Measurements from ENCODE around the gene SPINT2.

Gene SPINT2

DNA sequence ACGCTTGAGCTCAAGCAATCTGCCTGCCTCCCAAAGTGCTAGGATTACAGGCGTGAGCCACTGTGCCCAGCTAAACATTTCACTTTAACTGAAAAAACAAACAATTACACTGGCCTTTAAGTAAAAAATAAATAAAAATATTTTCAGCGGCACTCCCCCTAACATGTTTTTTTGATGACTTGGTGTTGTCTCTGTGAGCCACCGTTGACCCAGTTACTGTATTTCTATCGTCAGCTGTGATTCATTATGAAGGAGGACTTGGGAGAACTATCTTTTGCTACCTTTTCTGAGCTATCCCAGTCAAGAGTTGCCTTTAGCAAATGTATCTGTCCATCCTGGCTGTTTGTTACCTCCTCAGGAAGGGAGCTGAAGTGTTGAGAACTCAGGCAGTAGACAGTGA is 21.2 kb downstream of the SPINT2 start:
- H3K4me1 Mint-ChIP-seq (ENCODE audit: low read depth) = peaks cover 89% of the 10 kb centered on the region
- no peaks in the 10 kb centered on the region for H3K27me3 Mint-ChIP-seq
- peak overlapping the region; percentile 32 for H3K4me3 Mint-ChIP-seq
- no peaks in the 10 kb centered on the region for H3K9me3 Mint-ChIP-seq
- peak overlapping the region; percentile 89 for H3K27ac Mint-ChIP-seq
- H3K36me3 Mint-ChIP-seq (ENCODE audit: low read depth) = peaks cover 97% of the 10 kb centered on the region
- intact Hi-C loops (cut with micrococcal nuclease) = loop anchor here (2.0 to 5.0 kb wide), 2 partner anchors 35 to 38 kb away; no protein-coding TSS in a partner anchor

DNA sequence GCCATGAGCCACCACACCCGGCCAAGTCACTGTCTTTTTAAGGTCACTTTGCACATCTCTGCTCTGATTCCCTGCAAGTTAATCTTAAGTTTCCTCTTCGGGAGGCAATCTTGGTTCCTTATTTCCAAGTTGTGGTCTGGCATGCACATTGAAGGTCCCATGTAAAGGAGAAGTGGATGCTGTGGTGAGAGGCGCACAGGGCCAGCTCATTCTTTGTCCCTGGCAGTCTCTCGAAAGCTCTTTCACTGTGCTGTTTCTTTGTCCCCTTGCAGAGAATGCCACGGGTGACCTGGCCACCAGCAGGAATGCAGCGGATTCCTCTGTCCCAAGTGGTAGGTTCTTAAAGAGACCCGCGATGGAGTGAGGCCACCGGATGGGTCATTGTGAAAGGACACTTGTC is 23.2 kb downstream of the SPINT2 start:
- H3K9me3 Mint-ChIP-seq = no peaks in the 10 kb centered on the region
- no peaks in the 10 kb centered on the region for H3K27me3 Mint-ChIP-seq
- peaks cover 97% of the 10 kb centered on the region for H3K36me3 Mint-ChIP-seq (ENCODE audit: low read depth)
- intact Hi-C loops (cut with micrococcal nuclease) = loop anchor here (5.0 kb wide), 1 partner anchor 40 kb away; no protein-coding TSS in a partner anchor
- H3K4me1 Mint-ChIP-seq (ENCODE audit: low read depth) = peaks cover 85% of the 10 kb centered on the region
- H3K27ac Mint-ChIP-seq = peak overlapping the region; percentile 89
- H3K4me3 Mint-ChIP-seq = peak overlapping the region; percentile 78

DNA sequence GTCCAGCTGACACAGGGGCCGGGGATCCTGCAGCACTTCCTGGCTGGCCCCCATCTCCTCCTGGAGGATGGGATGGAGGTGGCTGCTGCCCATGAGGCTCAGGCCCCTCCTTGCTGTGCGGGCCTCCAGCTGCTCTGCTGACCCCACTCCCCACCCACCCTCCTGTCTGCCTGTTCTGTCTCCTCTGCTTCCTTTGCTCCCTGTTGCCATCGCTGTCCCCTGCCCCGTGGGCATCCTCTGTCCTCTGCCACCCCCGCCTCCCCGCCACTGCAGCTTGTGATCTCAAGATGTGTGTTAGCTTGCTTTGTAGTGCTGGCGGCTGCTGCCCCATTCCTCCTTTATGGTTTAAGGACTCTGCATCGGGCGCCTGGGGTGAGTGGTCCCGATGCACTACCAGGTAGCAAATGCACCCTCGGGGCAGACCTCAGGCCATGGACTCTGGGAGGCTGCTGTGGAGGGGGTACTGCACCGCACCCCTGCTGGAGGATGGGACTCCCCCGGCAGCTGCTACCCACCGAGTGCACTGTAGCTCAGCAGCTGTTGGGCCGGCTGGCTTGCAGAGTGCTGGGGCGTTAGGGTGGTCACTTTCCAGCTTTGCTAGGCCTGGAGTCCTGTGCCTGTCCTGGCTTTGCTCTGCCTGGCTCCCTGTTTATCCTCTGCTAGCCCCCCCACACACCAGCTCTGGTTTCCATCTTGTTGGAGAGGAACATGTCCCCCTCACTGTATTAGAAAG is 23.9 kb downstream of the SPINT2 start:
- Mint-ChIP-seq H3K9me3 (no peaks in the 10 kb centered on the region), H3K27ac (peak overlapping the region; percentile 89), H3K36me3 (ENCODE audit: low read depth) (peaks cover 100% of the 10 kb centered on the region), H3K4me1 (ENCODE audit: low read depth) (peaks cover 85% of the 10 kb centered on the region), H3K4me3 (peak overlapping the region; percentile 78), H3K27me3 (no peaks in the 10 kb centered on the region)
- intact Hi-C loops (cut with micrococcal nuclease) = loop anchor here (5.0 kb wide), 1 partner anchor 41 kb away; no protein-coding TSS in a partner anchor

DNA sequence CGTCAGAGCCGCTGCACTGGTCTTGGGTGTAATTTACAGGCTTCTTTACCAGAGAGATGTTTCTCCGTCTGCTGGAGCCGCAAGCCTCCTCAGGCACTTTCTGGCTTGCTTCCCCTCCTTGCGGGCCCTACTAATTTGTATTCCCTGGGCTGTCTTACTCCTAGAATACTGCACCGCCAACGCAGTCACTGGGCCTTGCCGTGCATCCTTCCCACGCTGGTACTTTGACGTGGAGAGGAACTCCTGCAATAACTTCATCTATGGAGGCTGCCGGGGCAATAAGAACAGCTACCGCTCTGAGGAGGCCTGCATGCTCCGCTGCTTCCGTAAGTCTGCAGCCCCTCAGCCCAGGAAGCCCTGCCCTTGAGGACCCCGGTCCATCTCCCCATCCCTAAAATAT is 25.6 kb downstream of the SPINT2 start:
- H3K4me1 Mint-ChIP-seq (ENCODE audit: low read depth) = peaks cover 72% of the 10 kb centered on the region
- no peaks in the 10 kb centered on the region for H3K9me3 Mint-ChIP-seq
- intact Hi-C loops (cut with micrococcal nuclease) = loop anchor here (5.0 kb wide), 1 partner anchor 43 kb away; no protein-coding TSS in a partner anchor
- H3K4me3 Mint-ChIP-seq = no peak overlapping the region
- no peaks in the 10 kb centered on the region for H3K27me3 Mint-ChIP-seq
- peak overlapping the region; percentile 59 for H3K27ac Mint-ChIP-seq
- peaks cover 100% of the 10 kb centered on the region for H3K36me3 Mint-ChIP-seq (ENCODE audit: low read depth)

DNA sequence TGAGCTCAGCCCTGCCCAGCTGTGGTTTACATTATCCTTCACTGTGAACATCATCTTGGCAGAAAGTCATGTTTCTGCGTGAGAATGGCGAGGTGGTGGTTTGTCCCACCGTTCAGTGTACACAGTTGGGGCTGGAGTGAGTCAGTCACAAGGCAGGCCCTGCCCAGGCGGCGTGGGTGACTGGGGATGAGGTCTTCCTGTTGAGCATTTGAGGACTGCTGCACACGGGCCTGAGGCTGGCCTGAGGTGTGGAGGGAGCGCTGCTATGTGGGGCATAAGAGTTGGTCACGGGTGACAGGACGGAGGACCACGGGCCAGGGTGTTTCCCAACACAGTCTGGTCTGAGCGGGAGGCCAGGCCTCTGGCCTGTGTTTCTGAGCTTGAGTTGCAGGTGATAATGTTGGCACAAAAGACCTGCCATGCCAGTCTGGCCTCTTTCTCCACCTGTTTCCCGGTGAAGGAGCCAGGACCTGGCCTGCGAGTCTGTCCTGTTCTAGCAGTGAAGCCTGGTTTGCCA is 26.3 kb downstream of the SPINT2 start:
- H3K9me3 Mint-ChIP-seq = no peaks in the 10 kb centered on the region
- peak overlapping the region; percentile 59 for H3K27ac Mint-ChIP-seq
- H3K4me1 Mint-ChIP-seq (ENCODE audit: low read depth) = peaks cover 68% of the 10 kb centered on the region
- H3K27me3 Mint-ChIP-seq = no peaks in the 10 kb centered on the region
- no peak overlapping the region for H3K4me3 Mint-ChIP-seq
- H3K36me3 Mint-ChIP-seq (ENCODE audit: low read depth) = peaks cover 97% of the 10 kb centered on the region
- intact Hi-C loops (cut with micrococcal nuclease) = no loop called here

DNA sequence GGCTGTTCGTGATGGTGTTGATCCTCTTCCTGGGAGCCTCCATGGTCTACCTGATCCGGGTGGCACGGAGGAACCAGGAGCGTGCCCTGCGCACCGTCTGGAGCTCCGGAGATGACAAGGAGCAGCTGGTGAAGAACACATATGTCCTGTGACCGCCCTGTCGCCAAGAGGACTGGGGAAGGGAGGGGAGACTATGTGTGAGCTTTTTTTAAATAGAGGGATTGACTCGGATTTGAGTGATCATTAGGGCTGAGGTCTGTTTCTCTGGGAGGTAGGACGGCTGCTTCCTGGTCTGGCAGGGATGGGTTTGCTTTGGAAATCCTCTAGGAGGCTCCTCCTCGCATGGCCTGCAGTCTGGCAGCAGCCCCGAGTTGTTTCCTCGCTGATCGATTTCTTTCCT is 27.5 kb downstream of the SPINT2 start:
- H3K9me3 Mint-ChIP-seq = no peaks in the 10 kb centered on the region
- H3K4me1 Mint-ChIP-seq (ENCODE audit: low read depth) = peaks cover 61% of the 10 kb centered on the region
- H3K27me3 Mint-ChIP-seq = no peaks in the 10 kb centered on the region
- no peak overlapping the region for H3K4me3 Mint-ChIP-seq
- H3K27ac Mint-ChIP-seq = no peak overlapping the region
- intact Hi-C loops (cut with micrococcal nuclease) = no loop called here
- peaks cover 91% of the 10 kb centered on the region for H3K36me3 Mint-ChIP-seq (ENCODE audit: low read depth)

DNA sequence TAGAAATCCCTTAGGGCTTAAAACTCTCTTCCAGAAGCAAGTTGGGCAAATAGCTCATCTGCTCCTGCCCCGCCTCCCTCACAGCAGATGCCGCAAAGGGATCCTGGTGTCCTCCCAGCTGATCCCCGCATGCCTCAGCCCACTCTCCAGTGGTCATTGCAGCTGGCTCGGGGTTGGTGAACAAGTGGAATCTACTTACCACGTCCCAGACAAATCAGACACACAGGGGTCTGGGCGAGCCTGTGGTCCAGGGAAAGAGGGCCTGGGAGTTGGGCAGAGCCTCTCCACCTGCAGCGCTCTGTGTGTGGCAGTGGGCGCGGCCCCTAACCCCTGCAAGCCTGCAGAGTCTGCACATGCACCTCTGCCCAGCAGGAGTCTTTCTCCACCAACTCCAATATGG is 28.9 kb downstream of the SPINT2 start:
- Mint-ChIP-seq H3K27me3 (no peaks in the 10 kb centered on the region), H3K9me3 (no peaks in the 10 kb centered on the region), H3K27ac (peak overlapping the region; percentile 33), H3K4me3 (no peak overlapping the region), H3K4me1 (ENCODE audit: low read depth) (peaks cover 47% of the 10 kb centered on the region), H3K36me3 (ENCODE audit: low read depth) (peaks cover 77% of the 10 kb centered on the region)
- intact Hi-C loops (cut with micrococcal nuclease) = no loop called here

DNA sequence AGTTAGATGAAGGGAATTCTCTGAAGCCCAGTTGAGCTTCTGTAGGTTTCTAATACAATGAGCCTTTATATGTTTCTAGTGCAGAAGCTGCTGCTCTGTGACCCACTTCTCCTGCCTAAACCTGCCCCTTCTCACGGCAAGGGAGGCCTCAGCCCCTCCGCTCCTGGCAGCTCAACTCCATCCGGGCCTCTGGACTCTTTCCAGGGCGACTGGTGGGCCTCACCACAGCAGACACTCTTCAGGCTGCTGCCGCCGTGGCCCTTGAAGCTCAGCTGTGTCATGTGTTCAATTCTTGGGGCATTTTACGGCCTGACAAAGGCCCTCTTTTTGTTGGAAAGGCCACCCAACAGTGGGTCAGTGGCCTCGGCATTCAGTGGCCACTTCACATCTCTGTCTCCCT is 29.7 kb downstream of the SPINT2 start:
- intact Hi-C loops (cut with micrococcal nuclease) = no loop called here
- no peaks in the 10 kb centered on the region for H3K27me3 Mint-ChIP-seq
- H3K27ac Mint-ChIP-seq = peak overlapping the region; percentile 33
- no peak overlapping the region for H3K4me3 Mint-ChIP-seq
- H3K36me3 Mint-ChIP-seq (ENCODE audit: low read depth) = peaks cover 73% of the 10 kb centered on the region
- H3K9me3 Mint-ChIP-seq = no peaks in the 10 kb centered on the region
- peaks cover 45% of the 10 kb centered on the region for H3K4me1 Mint-ChIP-seq (ENCODE audit: low read depth)

DNA sequence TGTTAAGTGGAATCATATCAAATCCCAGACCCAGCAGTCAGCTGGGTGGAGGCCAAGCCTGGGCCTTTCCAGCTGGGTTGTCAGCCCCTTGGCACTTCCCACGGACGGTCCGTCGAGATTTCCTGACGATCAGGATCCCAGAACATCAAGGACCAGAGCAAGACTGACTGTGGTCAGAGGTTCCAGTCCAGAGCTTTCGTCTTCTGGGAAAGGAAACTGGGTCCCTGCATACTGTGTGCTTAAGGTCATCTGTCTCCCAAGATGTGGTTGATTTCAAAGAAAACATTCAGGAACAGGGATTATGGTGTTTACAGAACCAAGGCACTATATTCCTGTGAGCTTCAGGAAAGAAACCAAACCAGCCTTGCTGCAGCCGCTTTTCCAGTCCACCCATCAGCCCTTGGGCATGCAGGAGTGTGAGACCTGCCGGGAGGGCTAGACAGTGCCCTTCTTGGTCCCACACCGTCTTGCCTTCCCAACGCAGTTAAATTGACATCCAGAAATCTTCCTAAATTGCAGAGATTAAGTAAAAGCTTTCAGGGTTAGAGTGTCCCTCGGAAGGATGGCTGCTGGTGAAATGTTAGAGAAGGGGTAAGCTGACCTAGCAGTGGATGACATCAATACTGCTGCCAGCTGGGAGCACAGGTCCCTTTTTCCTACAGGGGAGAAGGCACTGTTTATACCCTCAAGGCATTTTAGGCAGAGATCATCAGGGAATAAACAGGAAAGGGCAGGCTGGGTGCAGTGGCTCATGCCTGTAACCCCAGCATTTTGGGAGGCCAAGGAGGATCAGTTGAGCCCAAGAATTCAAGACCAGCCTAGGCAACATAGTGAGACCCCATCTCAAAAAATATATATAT is 34.7 kb downstream of the SPINT2 start:
- intact Hi-C loops (cut with micrococcal nuclease) = no loop called here
- Mint-ChIP-seq H3K4me3 (no peak overlapping the region), H3K9me3 (no peaks in the 10 kb centered on the region), H3K27ac (no peak overlapping the region), H3K27me3 (no peaks in the 10 kb centered on the region), H3K4me1 (ENCODE audit: low read depth) (peaks cover 23% of the 10 kb centered on the region), H3K36me3 (ENCODE audit: low read depth) (peaks cover 44% of the 10 kb centered on the region)

DNA sequence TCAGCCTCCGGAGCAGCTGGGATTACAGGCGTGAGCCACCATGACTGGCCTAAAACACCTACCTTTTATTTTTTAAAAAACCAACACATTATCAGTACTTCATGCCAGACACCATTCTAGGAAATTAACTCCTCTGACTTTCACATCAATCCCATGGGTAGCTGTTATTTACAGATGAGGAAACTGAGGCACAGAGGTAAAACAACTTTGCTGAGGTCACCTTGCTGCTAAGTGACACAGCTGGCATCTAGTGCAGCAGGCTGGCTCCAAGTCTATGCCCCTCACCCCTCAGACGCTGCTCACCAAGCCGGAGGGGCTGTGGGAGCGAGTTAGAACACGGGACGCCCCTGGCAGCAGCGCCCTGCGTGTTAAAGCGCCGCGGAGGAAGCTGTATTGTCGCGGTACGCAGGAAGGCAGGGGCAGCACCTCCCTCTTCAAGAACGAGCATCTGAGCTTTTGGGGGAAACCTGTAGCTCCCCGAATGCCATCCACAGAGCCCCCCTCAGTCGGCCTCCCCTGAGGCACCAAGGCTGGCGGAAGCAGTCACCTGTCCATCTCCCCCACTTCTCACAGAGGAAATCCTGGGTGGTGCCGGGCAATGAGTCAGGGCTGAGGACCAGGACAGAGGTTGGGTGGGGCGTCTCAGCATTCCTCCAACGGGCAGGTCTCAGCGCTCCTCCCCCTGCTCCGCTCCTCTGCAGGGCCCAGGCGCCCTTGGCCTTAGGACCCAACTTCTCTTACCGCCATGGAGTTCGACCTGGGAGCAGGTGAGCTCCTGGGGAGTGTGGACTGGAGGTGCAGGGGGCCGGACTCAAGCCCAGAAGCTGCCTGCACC is 39.4 kb downstream of the SPINT2 start, which contains the start of gene C19orf33:
Gene C19orf33 (plus strand): TSS at position 735 of the 835 bp plus-strand sequence. CDS start 11 bp downstream, at position 746.
- Mint-ChIP-seq H3K27me3 (no peaks in the 10 kb centered on the region), H3K27ac (no peak within 1 kb of the TSS), H3K36me3 (ENCODE audit: low read depth) (peaks cover 67% of the 10 kb centered on the region), H3K4me3 (no peak within 1 kb of the TSS), H3K4me1 (ENCODE audit: low read depth) (peaks cover 51% of the 10 kb centered on the region), H3K9me3 (no peaks in the 10 kb centered on the region)
- intact Hi-C loops (cut with micrococcal nuclease) = no loop called here

DNA sequence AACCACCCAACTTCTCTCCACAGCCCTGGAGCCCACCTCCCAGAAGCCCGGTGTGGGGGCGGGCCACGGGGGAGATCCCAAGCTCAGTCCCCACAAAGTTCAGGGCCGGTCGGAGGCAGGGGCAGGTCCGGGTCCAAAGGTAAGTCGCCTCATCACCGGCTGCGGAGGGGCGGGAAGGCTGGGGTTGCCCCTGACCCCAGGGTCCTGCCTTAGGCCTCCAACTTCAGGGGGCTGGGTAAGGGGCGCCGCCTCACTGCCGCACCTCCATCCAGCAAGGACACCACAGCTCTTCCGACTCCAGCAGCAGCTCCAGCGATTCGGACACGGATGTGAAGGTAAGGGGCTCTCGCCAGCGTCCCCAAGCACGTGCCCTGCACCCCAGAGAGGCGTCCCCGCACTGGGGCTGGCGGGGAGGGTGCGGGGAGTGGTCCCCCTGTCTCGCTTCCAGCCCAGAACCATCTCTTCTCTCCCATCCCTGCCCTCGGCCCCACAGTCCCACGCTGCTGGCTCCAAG is 40.0 kb downstream of the SPINT2 start:
- Mint-ChIP-seq H3K9me3 (no peaks in the 10 kb centered on the region), H3K27ac (no peak overlapping the region)

DNA sequence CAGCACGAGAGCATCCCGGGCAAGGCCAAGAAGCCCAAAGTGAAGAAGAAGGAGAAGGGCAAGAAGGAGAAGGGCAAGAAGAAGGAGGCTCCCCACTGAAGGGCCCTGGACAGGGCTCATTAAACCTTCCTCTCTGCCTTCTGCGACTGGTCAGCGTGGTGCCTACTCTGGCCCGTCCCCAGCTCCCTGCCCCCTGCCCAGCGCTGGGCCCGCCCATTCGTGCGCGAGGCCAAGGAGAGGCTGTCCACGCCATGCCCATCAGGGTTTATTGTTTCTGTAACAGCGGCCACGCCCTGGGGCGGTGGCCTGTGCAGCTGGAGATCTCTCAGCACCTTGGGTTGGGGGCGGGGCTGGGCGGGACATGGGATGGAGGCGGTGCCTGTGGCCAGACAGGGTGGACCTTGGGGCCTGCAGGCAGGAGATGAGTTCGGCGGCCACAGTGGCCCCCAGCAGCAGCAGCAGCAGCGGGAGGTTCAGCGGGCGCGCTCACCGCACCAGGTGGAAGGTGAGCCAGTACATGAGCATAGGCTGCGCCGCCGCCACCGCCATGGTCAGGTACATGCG is 40.6 kb downstream of the SPINT2 start:
- intact Hi-C loops (cut with micrococcal nuclease) = no loop called here
- H3K9me3 Mint-ChIP-seq = no peaks in the 10 kb centered on the region
- H3K36me3 Mint-ChIP-seq (ENCODE audit: low read depth) = peaks cover 79% of the 10 kb centered on the region
- no peaks in the 10 kb centered on the region for H3K27me3 Mint-ChIP-seq
- H3K4me3 Mint-ChIP-seq = no peak overlapping the region
- no peak overlapping the region for H3K27ac Mint-ChIP-seq
- H3K4me1 Mint-ChIP-seq (ENCODE audit: low read depth) = peaks cover 64% of the 10 kb centered on the region

More for the DNA sequence above, 40.0 kb downstream of the SPINT2 start:
- peaks cover 58% of the 10 kb centered on the region for H3K4me1 Mint-ChIP-seq (ENCODE audit: low read depth)
- intact Hi-C loops (cut with micrococcal nuclease) = no loop called here
- H3K27me3 Mint-ChIP-seq = no peaks in the 10 kb centered on the region
- peaks cover 74% of the 10 kb centered on the region for H3K36me3 Mint-ChIP-seq (ENCODE audit: low read depth)
- H3K4me3 Mint-ChIP-seq = no peak overlapping the region

DNA sequence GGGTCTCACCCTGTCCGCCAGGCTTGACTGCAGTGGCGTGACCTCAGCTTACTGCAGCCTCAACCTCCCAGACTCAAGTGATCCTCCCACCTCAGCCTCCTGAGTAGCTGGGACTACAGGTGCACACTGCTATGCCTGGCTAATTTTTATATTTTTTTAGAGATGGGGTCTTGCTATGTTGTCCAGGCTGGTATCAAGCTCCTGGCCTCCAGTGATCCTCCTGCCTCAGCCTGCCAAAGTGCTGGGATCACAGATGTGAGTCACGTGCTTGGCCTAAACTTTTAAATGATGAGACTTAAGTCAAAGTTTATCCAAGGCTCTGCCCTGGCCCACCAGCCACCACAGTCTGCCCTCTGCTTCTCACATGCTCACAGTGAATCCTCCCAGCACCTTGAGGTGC is 41.9 kb downstream of the SPINT2 start:
- intact Hi-C loops (cut with micrococcal nuclease) = no loop called here
- no peak overlapping the region for H3K27ac Mint-ChIP-seq
- H3K9me3 Mint-ChIP-seq = no peaks in the 10 kb centered on the region
- H3K4me1 Mint-ChIP-seq (ENCODE audit: low read depth) = peaks cover 67% of the 10 kb centered on the region
- H3K27me3 Mint-ChIP-seq = no peaks in the 10 kb centered on the region
- peaks cover 84% of the 10 kb centered on the region for H3K36me3 Mint-ChIP-seq (ENCODE audit: low read depth)
- no peak overlapping the region for H3K4me3 Mint-ChIP-seq
